Measurements from ENCODE around the gene PTPN18. TPM values are rescaled to one million over a fixed set of nuclear protein-coding genes. Genes with fewer than 3 reads are reported as not detected.

Gene PTPN18
- total RNA-seq, 1 donor from 2014 or later, result 12.9 TPM

DNA sequence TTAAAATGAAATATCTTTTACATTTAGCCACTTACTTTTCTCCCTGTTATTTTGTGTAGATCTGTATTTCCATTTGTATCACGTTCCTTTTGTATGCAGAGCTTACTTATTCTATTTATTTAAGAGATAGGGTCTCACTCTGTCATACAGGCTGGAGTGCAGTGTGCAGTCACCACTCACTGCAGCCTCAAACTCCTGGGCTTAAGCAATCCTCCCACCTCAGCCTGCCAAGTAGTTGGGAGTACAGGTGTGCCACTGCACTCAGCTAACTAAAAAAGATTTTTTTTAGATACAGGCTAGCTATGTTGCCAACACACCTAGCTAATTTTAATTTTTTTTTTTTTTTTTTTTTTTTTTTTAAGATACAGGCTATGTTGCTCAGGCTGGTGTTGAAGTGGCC is 10.9 kb downstream of the PTPN18 start:
- no peak for DNase-seq

DNA sequence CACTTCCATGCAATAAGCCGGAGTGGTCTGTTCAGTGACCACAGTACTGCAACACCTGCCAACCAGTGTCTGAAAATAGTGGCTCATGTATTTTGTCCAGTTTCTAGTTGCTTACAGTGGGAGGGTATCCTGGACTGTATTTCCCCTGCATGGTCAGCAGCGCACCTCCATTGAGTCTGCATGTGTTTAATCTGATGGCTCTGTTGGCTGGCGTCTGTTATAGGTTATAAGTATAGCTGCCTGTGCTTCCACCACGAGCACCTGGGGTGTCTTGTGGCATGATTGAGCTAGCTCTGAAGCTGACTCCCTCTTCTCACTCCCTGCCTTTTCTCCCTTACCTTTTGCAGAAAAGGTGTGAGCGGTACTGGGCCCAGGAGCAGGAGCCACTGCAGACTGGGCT is 12.9 kb downstream of the PTPN18 start:
- no peak for DNase-seq

DNA sequence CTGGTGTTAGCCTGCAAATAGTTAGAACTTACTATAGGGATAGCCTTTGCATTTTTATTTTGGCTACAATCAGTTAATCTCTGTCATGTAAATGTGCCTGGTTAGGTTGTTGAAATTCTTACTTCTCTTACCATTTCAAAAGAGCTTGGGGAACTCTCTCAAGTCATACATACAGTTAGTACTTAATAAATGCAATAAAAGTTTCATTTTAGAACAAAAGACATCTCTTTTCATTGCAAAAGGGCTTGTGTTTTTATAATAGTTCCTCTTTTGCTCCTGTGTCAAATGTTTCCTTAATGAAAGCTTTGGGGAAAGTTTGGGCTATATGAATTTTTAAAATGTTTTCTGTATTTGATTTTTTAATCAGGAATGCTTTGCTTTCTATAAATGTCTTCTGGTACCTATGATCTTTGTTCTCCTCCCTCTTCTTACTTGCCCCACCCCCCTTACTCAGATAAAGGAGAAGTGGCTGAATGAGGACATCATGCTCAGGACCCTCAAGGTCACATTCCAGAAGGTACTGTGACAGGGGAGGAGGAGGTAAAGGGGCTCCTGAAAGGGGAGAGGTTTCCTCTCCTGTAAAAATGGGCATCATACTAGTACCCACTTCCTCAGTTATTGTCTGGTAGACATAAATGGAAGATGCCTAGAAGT is 13.6 kb downstream of the PTPN18 start:
- DNase-seq, result no peak

GRCh38 chr2:130369965-130370341 is 14.1 kb downstream of the PTPN18 start:
- no peak for DNase-seq

DNA sequence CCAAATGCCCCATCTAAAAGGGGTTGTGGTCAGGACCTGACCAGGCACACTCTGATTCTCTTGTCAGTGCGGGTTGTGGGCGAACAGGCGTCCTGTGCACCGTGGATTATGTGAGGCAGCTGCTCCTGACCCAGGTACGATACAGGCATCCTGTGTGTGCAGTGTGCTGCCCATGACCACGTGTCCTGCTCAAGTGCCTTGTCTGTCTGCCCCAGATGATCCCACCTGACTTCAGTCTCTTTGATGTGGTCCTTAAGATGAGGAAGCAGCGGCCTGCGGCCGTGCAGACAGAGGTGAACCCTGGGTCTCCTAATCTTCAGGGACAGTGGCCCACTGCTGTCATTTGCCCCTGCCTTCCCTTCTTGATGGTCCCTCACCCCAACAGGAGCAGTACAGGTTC is 14.6 kb downstream of the PTPN18 start:
- no peak for DNase-seq

GRCh38 chr2:130371723-130372054 is 15.8 kb downstream of the PTPN18 start:
- no peak for DNase-seq

DNA sequence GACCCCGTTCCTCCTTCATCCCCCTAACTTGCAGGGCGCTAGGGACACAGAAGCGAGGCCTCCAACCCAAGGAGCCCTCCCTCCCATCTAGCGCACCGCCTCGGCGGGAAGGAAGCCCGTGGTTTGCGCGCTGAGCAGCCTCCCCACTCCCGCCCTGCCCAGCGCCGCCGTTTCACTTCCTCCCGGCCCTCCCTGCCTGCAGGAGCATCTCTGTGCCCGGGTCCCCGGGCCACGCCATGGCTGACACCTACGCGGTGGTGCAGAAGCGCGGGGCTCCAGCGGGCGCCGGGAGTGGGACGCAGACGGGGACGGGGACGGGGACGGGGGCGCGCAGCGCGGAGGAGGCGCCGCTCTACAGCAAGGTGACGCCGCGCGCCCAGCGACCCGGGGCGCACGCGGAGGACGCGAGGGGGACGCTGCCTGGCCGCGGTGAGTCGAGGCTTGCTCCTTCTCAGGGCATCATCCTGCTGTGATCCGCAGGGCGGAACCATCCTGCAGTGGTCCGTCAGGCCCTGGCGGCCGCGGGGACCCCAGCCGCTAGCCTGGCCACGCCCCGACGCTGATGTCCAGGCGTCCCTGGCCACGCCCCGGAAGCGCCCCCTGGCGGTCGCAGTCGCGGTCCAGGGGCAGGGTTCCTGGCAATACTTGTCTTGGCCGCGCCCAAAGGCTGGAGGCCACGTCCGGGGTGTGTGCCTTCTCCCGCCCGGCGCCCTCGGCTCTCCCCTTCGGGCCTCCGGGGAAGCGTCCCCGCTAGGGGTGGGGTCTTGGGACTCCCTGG is 16.4 kb downstream of the PTPN18 start:
- DNase-seq, result peak; percentile 61

- no peak for DNase-seq
Observed at GRCh38 chr2:130372833-130373807, 17.3 kb downstream of the PTPN18 start.

- DNase-seq, result no peak
Observed at GRCh38 chr2:130373808-130374365, 18.0 kb downstream of the PTPN18 start.

DNA sequence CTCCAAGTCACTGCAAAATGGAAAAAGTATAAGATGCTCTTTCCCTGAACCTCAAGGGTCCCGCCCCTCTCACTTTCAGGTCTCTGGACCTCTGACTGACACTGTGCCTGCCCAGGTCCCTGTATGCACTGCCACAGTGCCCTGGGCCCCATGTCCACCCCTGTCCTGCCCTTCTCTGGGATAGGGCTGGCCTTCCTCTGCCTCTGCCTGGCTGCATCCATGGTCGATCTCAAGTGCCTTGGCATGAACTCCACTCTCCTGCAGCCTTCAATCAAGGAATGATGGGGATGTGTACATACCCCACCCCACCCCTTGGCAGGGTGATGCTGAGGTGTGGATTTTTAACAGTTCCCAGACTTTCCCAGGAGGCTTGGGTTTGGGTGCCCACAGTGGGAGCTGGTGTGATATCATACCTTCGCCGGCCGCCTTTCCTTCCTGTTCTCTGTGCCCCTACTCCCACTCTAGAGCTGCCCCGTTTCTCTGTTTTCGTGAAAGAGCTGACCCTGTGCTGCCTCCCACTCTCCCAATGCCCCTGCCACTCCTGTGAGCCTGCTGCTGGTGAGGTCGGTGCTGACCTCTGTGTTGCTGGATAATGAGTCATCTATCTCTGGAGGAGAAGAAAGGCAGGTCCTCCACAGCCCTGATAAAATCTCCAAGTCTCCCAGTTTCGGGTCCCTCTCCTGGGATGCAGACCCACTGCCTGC is 18.9 kb downstream of the PTPN18 start:
- DNase-seq, result no peak

DNA sequence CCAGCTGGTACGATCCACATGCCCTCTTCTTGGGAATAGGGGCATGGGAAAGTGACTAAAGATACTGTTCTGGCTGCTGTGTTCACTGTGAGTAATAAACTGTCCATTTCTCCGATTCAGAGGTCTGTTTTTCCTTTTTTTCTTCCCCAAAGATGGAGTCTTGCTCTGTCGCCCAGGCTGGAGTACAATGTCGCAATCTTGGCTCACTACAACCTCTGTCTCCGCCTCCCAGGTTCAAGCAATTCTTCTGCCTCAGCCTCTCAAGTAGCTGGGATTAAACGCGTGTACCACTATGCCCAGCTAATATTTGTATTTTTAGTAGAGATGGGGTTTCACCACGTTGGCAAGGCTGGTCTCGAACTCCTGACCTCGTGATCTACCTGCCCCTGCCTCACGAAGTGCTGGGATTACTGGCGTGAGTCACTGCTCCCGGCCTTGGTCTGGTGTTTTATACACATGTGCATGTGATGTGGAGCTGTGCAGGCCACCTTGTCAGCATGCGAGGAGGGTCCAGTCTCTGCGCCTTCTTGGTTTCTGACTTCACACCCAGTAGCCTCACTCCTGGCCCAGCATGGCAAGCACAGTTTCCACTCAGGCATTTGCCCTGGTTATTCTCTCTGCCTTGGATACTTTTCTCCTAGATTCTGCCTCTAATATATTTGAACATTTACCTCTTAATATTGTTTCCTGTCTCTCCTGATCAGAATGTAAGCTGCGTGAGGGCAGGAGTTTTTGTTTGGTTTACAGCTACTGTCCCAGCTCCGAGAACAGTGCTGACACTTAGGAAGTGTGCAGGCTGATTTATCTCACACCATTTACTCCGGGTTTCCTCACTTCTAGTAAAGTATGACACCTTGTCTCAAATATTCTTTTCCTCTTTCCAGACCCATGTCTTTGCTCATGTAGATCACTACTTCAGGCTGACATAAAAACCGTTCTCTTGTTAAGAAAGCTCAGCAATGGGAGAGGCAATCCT is 19.7 kb downstream of the PTPN18 start:
- DNase-seq, result no peak

- DNase-seq, result no peak
Observed at GRCh38 chr2:130376433-130377293, 20.8 kb downstream of the PTPN18 start.

- no peak for DNase-seq
Observed at GRCh38 chr2:130377491-130377890, 21.6 kb downstream of the PTPN18 start.

GRCh38 chr2:130378206-130378897 is 22.5 kb downstream of the PTPN18 start:
- DNase-seq, result no peak

DNA sequence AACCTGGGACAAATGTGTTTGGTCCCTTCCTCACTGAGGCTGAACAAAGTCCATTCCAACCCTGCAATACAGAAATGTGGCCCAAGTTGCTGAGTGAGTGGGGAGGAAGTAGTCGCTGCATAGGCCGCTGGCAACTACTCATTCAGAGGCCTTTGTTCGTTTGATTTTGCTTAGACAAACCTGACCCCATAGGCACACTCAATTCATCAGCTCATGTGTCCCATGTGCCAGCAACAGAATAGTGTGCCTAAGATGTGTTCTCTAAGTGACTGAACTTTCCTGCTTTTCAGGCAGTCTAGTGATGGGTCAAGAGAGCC is 23.0 kb downstream of the PTPN18 start:
- DNase-seq, result no peak

DNA sequence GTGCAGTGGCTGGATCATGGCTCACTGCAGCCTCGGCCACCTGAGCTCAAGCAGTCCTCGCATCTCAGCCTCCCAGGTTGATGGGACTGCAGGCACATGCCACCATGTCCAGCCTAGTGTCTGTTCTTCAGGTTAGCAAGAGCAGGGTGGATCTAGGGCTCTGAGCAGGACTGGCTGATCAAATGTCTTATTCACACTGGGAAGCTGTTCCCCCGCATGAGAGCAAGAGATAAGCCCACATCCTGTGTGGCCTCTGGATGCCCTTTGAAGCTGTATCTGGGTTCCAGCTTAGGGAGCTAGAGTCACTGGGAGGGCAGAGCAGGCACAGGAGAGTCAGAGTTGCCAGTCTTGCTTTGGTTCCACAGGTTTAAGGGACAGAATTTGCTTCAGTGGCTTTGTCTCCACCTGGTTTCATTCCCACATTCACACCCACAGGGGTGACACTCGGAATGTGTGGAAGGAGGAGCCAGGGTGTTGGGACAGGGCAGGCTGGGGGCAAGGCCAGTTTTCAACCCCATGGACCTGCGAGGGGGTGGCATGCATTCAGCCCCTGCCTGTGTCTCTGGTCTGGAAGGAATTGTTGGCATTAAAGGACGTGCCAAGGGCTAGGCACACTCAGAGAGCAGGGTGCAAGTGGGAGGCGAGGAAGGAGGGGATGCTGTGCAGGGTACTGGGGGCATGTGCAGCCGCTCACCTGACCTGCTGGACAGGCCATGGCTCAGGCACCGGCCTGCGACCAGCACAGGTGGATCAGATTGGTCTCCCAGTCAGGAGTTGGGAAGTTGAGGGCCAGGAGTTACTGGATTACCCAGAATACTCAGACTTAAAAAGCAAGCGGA is 24.5 kb downstream of the PTPN18 start:
- no peak for DNase-seq

DNA sequence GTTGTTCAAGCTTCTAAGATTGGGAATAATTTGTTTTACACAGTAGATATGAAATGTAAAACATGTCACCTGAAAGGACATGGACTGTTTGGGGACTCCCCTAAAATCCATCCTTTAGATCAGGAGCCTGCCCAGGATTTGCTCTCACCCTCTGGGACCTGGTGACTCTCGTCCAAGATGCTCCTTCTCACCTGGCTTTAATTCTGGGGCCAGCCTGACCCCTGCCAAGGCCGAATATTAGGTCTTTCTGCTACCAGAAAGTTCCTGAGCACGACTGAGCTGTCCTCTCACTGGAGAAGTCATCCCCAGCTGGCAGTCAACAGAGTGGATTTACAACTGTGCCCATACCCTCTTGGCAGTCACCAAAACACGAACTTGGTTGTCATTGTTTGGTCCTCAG is 25.3 kb downstream of the PTPN18 start:
- DNase-seq, result no peak

- DNase-seq, result no peak
Observed at GRCh38 chr2:130381619-130382018, 25.8 kb downstream of the PTPN18 start.

Measured in skin of body (tissue), 2 donors.